H1 (cell line): ENCODE results near the gene ANKDD1A. TPM values are rescaled to one million over a fixed set of nuclear protein-coding genes. Genes with fewer than 3 reads are reported as not detected.

Experiments
- CTCF ChIA-PET: fragments of 300-600 bp; sonication (Branson Sonifier 250); formaldehyde crosslinking; loops from one replicate; lab custom pipeline; 2021; ENCODE audit not compliant: partially characterized antibody; lab: Charles Lee
- POLR2A ChIA-PET: fragments of 300-600 bp; sonication (Branson Sonifier 250); formaldehyde crosslinking; loops from one replicate; lab custom pipeline; 2021; ENCODE audit warnings: inconsistent platforms; ENCODE audit not compliant: partially characterized antibody; lab: Charles Lee
- DNase-seq, 2 experiments: peaks; one replicate each; pipeline versions ENCODE4 v3.0.0 to v3.0.0-alpha.2; 2010 to 2022; ENCODE audit warnings: low spot score in 2 of 2, low read depth in 1 of 2, mixed read lengths in 1 of 2
- FAIRE-seq: peaks from 2 replicates; lab custom pipeline; 2011; peaks lifted over from hg19 to GRCh38; lab: Jason Lieb, UNC
- H2AFZ ChIP-seq: 2 replicates; pipeline ENCODE4 v1.8.1; 2012; ENCODE audit warnings: low read length, inconsistent platforms
- H2AK5ac ChIP-seq: 2 replicates; pipeline ENCODE4 v1.6.1; 2013; ENCODE audit warnings: low read depth, low read length
- H2BK120ac ChIP-seq: replicated peaks from 2 replicates; pipeline ENCODE3; 2013; ENCODE audit warnings: low read depth, low read length, inconsistent platforms
- H2BK12ac ChIP-seq: 2 replicates; pipeline ENCODE4 v1.6.1; 2013; ENCODE audit warnings: low read depth, low read length
- H2BK15ac ChIP-seq: 2 replicates; pipeline ENCODE4 v1.6.1; 2013; ENCODE audit warnings: low read length
- H2BK20ac ChIP-seq: 2 replicates; pipeline ENCODE4 v1.6.1; 2013; ENCODE audit warnings: low read length
- H2BK5ac ChIP-seq: 2 replicates; pipeline ENCODE4 v1.6.1; 2013; ENCODE audit warnings: low read depth, low read length
- H3K14ac ChIP-seq: 2 replicates; pipeline ENCODE4 v1.6.1; 2013; ENCODE audit warnings: inconsistent platforms; ENCODE audit not compliant: insufficient read length
- H3K18ac ChIP-seq: 2 replicates; pipeline ENCODE4 v1.6.1; 2013; ENCODE audit warnings: low read length; ENCODE audit errors: extremely low read depth
- H3K23ac ChIP-seq: 2 replicates; pipeline ENCODE4 v1.6.1; 2013; ENCODE audit warnings: inconsistent platforms; ENCODE audit not compliant: insufficient read length
- H3K23me2 ChIP-seq: 2 replicates; pipeline ENCODE4 v1.6.1; 2013; ENCODE audit warnings: low read depth, low read length
- H3K27ac ChIP-seq: 2 replicates; pipeline ENCODE4 v1.6.1; 2011; ENCODE audit warnings: low read depth, low read length, inconsistent platforms
- H3K27me3 ChIP-seq, 4 experiments: replicated peaks in 1 of 4; 1 replicate in 1 of 4; 2 replicates in 3 of 4; pipeline versions ENCODE4 v1.6.1 to v1.8.1; 2011 to 2013; ENCODE audit warnings: low read length in 3 of 4, mild to moderate bottlenecking in 3 of 4, inconsistent platforms in 2 of 4, mixed read lengths in 2 of 4, moderate library complexity in 1 of 4; ENCODE audit not compliant: control insufficient read depth in 3 of 4, insufficient read depth in 3 of 4; ENCODE audit errors: extremely low read depth in 1 of 4
- H3K36me3 ChIP-seq, 4 experiments: 2 replicates each; pipeline versions ENCODE4 v1.6.1 to v1.8.1; 2011 to 2013; ENCODE audit warnings: mild to moderate bottlenecking in 4 of 4, low read length in 3 of 4, moderate library complexity in 2 of 4, control low read depth in 1 of 4, inconsistent platforms in 1 of 4; ENCODE audit not compliant: insufficient read depth in 4 of 4, control insufficient read depth in 2 of 4
- H3K4ac ChIP-seq: replicated peaks from 2 replicates; pipeline ENCODE3; 2013; ENCODE audit warnings: low read length, low read depth, mixed read lengths, inconsistent platforms; ENCODE audit not compliant: insufficient read length
- H3K4me1 ChIP-seq, 4 experiments: replicated peaks in 1 of 4; 1 replicate in 1 of 4; 2 replicates in 3 of 4; pipeline versions ENCODE4 v1.6.1 to v1.8.1; 2011 to 2013; ENCODE audit warnings: low read length in 3 of 4, inconsistent platforms in 2 of 4, mixed read lengths in 1 of 4; ENCODE audit not compliant: insufficient read depth in 4 of 4, control insufficient read depth in 3 of 4
- H3K4me2 ChIP-seq, 2 experiments: 2 replicates each; pipeline versions ENCODE4 v1.6.1 to v1.8.1; 2011 to 2013; ENCODE audit warnings: low read depth in 2 of 2, low read length in 2 of 2, control low read depth in 1 of 2, inconsistent platforms in 1 of 2, mild to moderate bottlenecking in 1 of 2; ENCODE audit not compliant: insufficient read depth in 1 of 2
- H3K4me3 ChIP-seq, 4 experiments: fragments of 200-600, 300-600 bp in 1 of 4; sonication (generic), shearing (Covaris generic), sonication (Bioruptor Twin) in 1 of 4; 2 replicates each; pipeline versions ENCODE4 v1.5.1 to v1.8.1; 2011 to 2016; ENCODE audit warnings: low read length in 4 of 4, low read depth in 3 of 4, control low read depth in 2 of 4, inconsistent platforms in 2 of 4, mild to moderate bottlenecking in 2 of 4, mixed read lengths in 1 of 4, moderate library complexity in 1 of 4; ENCODE audit not compliant: insufficient read depth in 2 of 4; ENCODE audit errors: extremely low read depth in 1 of 4
- H3K56ac ChIP-seq: replicated peaks from 2 replicates; pipeline ENCODE3; 2013; ENCODE audit warnings: low read depth, mild to moderate bottlenecking, mixed read lengths, low read length, inconsistent platforms; ENCODE audit not compliant: insufficient read length
- H3K79me1 ChIP-seq: 2 replicates; pipeline ENCODE4 v1.6.1; 2013; ENCODE audit warnings: low read depth, low read length, control low read depth
- H3K79me2 ChIP-seq, 2 experiments: 2 replicates each; pipeline versions ENCODE4 v1.6.1 to v1.8.1; 2012 to 2013; ENCODE audit warnings: low read length in 2 of 2, mild to moderate bottlenecking in 2 of 2, inconsistent platforms in 1 of 2; ENCODE audit not compliant: insufficient read depth in 2 of 2, control insufficient read depth in 1 of 2
- H3K9ac ChIP-seq, 4 experiments: replicated peaks in 1 of 4; 1 replicate in 1 of 4; 2 replicates in 3 of 4; pipeline versions ENCODE4 v1.6.1 to v1.8.1; 2011 to 2013; ENCODE audit warnings: low read depth in 3 of 4, low read length in 3 of 4, control low read depth in 2 of 4, mild to moderate bottlenecking in 2 of 4, moderate library complexity in 2 of 4, inconsistent platforms in 1 of 4; ENCODE audit errors: extremely low read depth in 1 of 4
- H3K9me3 ChIP-seq, 2 experiments: 2 replicates each; pipeline versions ENCODE4 v1.6.1 to v1.8.1; 2012 to 2013; ENCODE audit warnings: mild to moderate bottlenecking in 2 of 2, moderate library complexity in 2 of 2, control low read depth in 1 of 2, inconsistent platforms in 1 of 2, low read depth in 1 of 2, low read length in 1 of 2, mixed read lengths in 1 of 2; ENCODE audit not compliant: insufficient read depth in 2 of 2
- H4K20me1 ChIP-seq, 2 experiments: replicated peaks in 1 of 2; 2 replicates each; pipeline versions ENCODE3 to v1.8.1; 2011 to 2013; ENCODE audit warnings: inconsistent platforms in 2 of 2, low read length in 2 of 2, mild to moderate bottlenecking in 1 of 2; ENCODE audit not compliant: insufficient read depth in 2 of 2, control insufficient read depth in 1 of 2
- H4K5ac ChIP-seq: 2 replicates; pipeline ENCODE4 v1.6.1; 2013; ENCODE audit warnings: low read length, low read depth, mixed read lengths, inconsistent platforms; ENCODE audit not compliant: insufficient read length
- H4K8ac ChIP-seq: 2 replicates; pipeline ENCODE4 v1.8.0; 2013; ENCODE audit warnings: mild to moderate bottlenecking, moderate library complexity, low read length, inconsistent platforms; ENCODE audit not compliant: insufficient read depth; ENCODE audit errors: extremely low read depth
- H4K91ac ChIP-seq: replicated peaks from 2 replicates; pipeline ENCODE3; 2013; ENCODE audit warnings: low read length, mixed read lengths, inconsistent platforms; ENCODE audit not compliant: insufficient read length
- BCL11A ChIP-seq, 2 experiments: IDR thresholded peaks; one replicate each; pipeline ENCODE4 v1.6.1; 2011; ENCODE audit warnings: low read depth in 2 of 2, low read length in 2 of 2, mild to moderate bottlenecking in 2 of 2
- CREB1 ChIP-seq: IDR thresholded peaks from 2 replicates; pipeline ENCODE4 v1.6.1; 2012; ENCODE audit warnings: inconsistent platforms
- EP300 ChIP-seq, 2 experiments: IDR thresholded peaks; 1 replicate in 1 of 2; 2 replicates in 1 of 2; pipeline ENCODE4 v1.6.1; 2011 to 2012; ENCODE audit warnings: low read depth in 2 of 2, low read length in 2 of 2, mild to moderate bottlenecking in 2 of 2, borderline replicate concordance in 1 of 2, inconsistent platforms in 1 of 2, moderate library complexity in 1 of 2
- FOSL1 ChIP-seq: IDR thresholded peaks from 2 replicates; pipeline ENCODE4 v1.6.1; 2011; ENCODE audit warnings: mild to moderate bottlenecking, low read depth, low read length, moderate library complexity; ENCODE audit not compliant: insufficient read depth
- GABPA ChIP-seq: IDR thresholded peaks from 2 replicates; pipeline ENCODE4 v1.6.1; 2011; ENCODE audit warnings: mild to moderate bottlenecking, low read length, moderate library complexity, borderline replicate concordance; ENCODE audit not compliant: insufficient read depth
- JUN ChIP-seq: IDR thresholded peaks from 2 replicates; pipeline ENCODE4 v1.6.1; 2011; ENCODE audit warnings: low read depth, mild to moderate bottlenecking, improper control_type of control experiment, low read length
- KDM4A ChIP-seq: IDR thresholded peaks from one replicate; pipeline ENCODE4 v1.7.1; 2012; ENCODE audit warnings: low read depth, mild to moderate bottlenecking, moderate library complexity, low read length, inconsistent platforms; ENCODE audit not compliant: severe bottlenecking
- NRF1 ChIP-seq: IDR thresholded peaks from 2 replicates; pipeline ENCODE4 v1.6.1; 2011; ENCODE audit warnings: mild to moderate bottlenecking, low read depth, low read length, improper control_type of control experiment
- PHF8 ChIP-seq: fragments of 200-600 bp; sonication (generic); conservative IDR thresholded peaks from 2 replicates; pipeline ENCODE4 v1.7.1; 2012; ENCODE audit warnings: low read depth, mild to moderate bottlenecking, inconsistent platforms, low read length, moderate library complexity
- RFX5 ChIP-seq: IDR thresholded peaks from 2 replicates; pipeline ENCODE4 v1.6.1; 2011; ENCODE audit warnings: low read depth, low read length, improper control_type of control experiment, borderline replicate concordance
- WGBS, 2 experiments: shearing (Covaris generic) in 1 of 2; methylation state at CpG; one replicate each; pipeline versions ENCODE4 v1.1.6 to v1.1.7; 2013 to 2015; ENCODE audit warnings: low lambda C conversion rate in 2 of 2, mixed read lengths in 2 of 2, inconsistent platforms in 1 of 2, low coverage in 1 of 2, missing lambda C conversion rate in 1 of 2; ENCODE audit not compliant: insufficient replicate concordance in 2 of 2, insufficient coverage in 1 of 2, insufficient read length in 1 of 2; ENCODE audit errors: extremely low coverage in 1 of 2, missing lambda C conversion rate in 1 of 2; 5-methylcytosine and 5-hydroxymethylcytosine counted together
- polyA plus RNA-seq, 7 experiments: library from polyadenylated mRNA; depleted of rRNA in 3 of 7; stranded (reverse) in 5 of 7; unstranded in 2 of 7; fragments of >200 nt in 5 of 7; fragments of 200-250 nt in 2 of 7; gene quantifications; 1 replicate in 5 of 7; 2 replicates in 1 of 7; 4 replicates in 1 of 7; pipeline versions ENCODE4 v1.2.1 to v1.2.3, GENCODE V29; 2011 to 2013; ENCODE audit warnings: missing spikeins in 2 of 7, mixed read lengths in 2 of 7
- total RNA-seq: library from RNA; stranded (reverse); fragmentation: NEBNext Ultra II Directional; extraction: Animal tissue kit (Norgen Biotek cat#: 25700); gene quantifications from 2 replicates; pipeline ENCODE4 v1.2.1, GENCODE V29; 2021

ANKDD1A gene
- total and polyA plus RNA-seq, 2 of the 8 experiments (the other 6 are each of a cell fraction or from before 2014, with no cell fraction given): 4.1 to 5.0 TPM

DNA sequence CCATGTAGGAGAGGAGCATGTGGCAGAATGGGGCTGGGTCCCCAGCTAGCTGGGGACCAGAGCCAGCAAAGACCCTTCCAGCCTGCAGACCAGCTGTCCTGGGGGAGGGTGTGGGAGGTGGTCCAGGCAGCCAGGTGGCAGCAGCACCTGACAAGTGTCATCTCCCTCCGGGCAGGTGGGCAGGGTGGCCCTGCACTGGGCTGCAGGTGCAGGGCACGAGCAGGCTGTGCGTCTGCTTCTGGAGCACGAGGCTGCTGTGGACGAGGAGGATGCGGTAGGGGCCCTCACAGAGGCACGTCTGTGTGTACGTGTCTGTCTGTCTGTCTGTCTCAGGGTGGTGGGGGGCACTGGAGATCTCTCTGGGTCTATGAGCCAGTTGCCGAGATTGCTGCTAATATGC, 5.5 kb downstream of the ANKDD1A start:
- CTCF ChIA-PET: interaction anchor here (0.6 to 1.7 kb wide), 2 partner anchors 175 to 197 kb away, joined by 3 to 5 read pairs; no protein-coding TSS in a partner anchor
- 93% methylated on average over 8 of the region's 9 CpGs; no CpG with 5 or more reads in 1 of the 2 experiments for WGBS, 2 experiments

More for the DNA sequence above, 5.5 kb downstream of the ANKDD1A start:
- H3K27ac ChIP-seq: no peak overlapping the region
- peak overlapping the region; percentile 52 for H4K91ac ChIP-seq
- H2AFZ ChIP-seq: no peak overlapping the region
- H3K36me3 ChIP-seq: no peaks in the 10 kb centered on the region
- no peak overlapping the region for H4K5ac ChIP-seq
- H3K23me2 ChIP-seq: no peaks in the 10 kb centered on the region
- POLR2A ChIA-PET: interaction anchor here (1.0 kb wide), 1 partner anchor 108 kb away, joined by 3 read pairs; no protein-coding TSS in a partner anchor
- no peaks in the 10 kb centered on the region for H3K9me3 ChIP-seq
- H2BK12ac ChIP-seq: peak overlapping the region; percentile 22; the same call in 1 of the 2 replicates
- H3K23ac ChIP-seq: no peak overlapping the region
- H4K8ac ChIP-seq: no peak overlapping the region
- no peak overlapping the region for H3K18ac ChIP-seq
- H3K4me3 ChIP-seq: no peak overlapping the region
- H4K20me1 ChIP-seq: no peaks in the 10 kb centered on the region
- no peaks in the 10 kb centered on the region for H3K79me2 ChIP-seq
- DNase-seq (no peak), FAIRE-seq (no peak)
- no peak overlapping the region for H2BK15ac ChIP-seq
- H3K79me1 ChIP-seq: no peaks in the 10 kb centered on the region
- H3K4ac ChIP-seq: no peak overlapping the region
- H2BK120ac ChIP-seq: no peak overlapping the region
- H3K27me3 ChIP-seq: peaks cover 0 to 7% (median 7%) of the 10 kb centered on the region in 4 experiments; a peak in 5 of 7 replicates
- no peak overlapping the region for H2AK5ac ChIP-seq
- TF ChIP-seq PHF8 (no peak), JUN (no peak), FOSL1 (no peak), EP300 (IDR thresholded peaks at IDR 0.05; ENCODE audit: borderline replicate concordance in 1 of 2, low read depth in 2 of 2, low read length in 2 of 2) (no peak), CREB1 (no peak), NRF1 (no peak), BCL11A (IDR thresholded peaks at IDR 0.05; ENCODE audit: low read depth in 2 of 2, low read length in 2 of 2) (no peak), KDM4A (no peak), GABPA (no peak), RFX5 (no peak)
- H2BK20ac ChIP-seq: no peak overlapping the region
- no peak overlapping the region for H3K14ac ChIP-seq
- peaks cover 0 to 14% (median 10%) of the 10 kb centered on the region in 4 experiments; a peak in 6 of 7 replicates for H3K4me1 ChIP-seq
- H3K4me2 ChIP-seq: no peak overlapping the region
- no peak overlapping the region for H3K56ac ChIP-seq
- H2BK5ac ChIP-seq: no peak overlapping the region
- H3K9ac ChIP-seq: no peak overlapping the region
